ENCODE results near the gene SLX9.

The SLX9 gene

DNA sequence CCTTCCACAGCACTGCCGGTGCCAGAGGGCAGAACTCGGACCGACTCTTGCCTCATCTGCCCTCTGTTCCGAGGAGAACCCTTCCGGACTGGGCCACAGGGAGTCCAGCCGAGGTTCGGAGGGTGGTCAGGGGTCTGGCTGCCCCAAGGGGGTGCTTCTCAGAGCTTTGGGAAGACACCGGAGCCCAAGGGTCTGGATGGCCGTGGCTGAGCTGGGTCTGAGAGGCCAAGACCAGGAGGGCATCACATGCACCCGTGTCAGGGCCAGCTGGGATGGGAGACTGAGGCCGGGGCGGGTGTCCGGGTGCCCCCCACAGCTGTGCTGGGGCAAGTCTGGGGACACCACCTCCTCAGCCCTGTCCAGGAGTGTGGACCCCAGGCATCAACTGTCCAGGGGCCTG is 51.1 kb downstream of the SLX9 start:
- Histone ChIP-seq H2AFZ (ENCODE audit: insufficient read depth, low read length, poor library complexity) (no peak overlapping the region), H3K4me3 (ENCODE audit: low read depth, low read length) (no peak overlapping the region), H3K79me1 (ENCODE audit: low read length) (peaks cover 40% of the 10 kb centered on the region), H3K14ac (ENCODE audit: low read length) (no peak overlapping the region), H3K4me2 (ENCODE audit: low read length) (no peak overlapping the region), H3K18ac (ENCODE audit: low read length) (peak overlapping the region; percentile 11), H2BK120ac (ENCODE audit: insufficient read depth, low read length, poor library complexity) (peak overlapping the region; percentile 67), H3K27ac (ENCODE audit: low read depth, low read length) (no peak overlapping the region), H3K4ac (ENCODE audit: low read depth, low read length) (no peak overlapping the region), H3K9ac (ENCODE audit: low read length) (no peak overlapping the region), H4K12ac (ENCODE audit: low read depth, low read length) (no peak overlapping the region), H3K36me3 (ENCODE audit: control insufficient read depth in 1 of 2, insufficient read depth in 2 of 2, low read length in 2 of 2) (no peaks in the 10 kb centered on the region), H3K23ac (ENCODE audit: low read length) (no peak overlapping the region), H2BK12ac (ENCODE audit: low read length) (peak overlapping the region; percentile 29), H2BK5ac (ENCODE audit: low read depth, low read length, poor library complexity) (no peak overlapping the region), H4K91ac (ENCODE audit: low read depth, low read length) (peak overlapping the region; percentile 82), H4K8ac (ENCODE audit: low read depth, low read length) (no peak overlapping the region), H3K79me2 (ENCODE audit: control insufficient read depth, insufficient read depth, low read length, poor library complexity) (peaks cover 7% of the 10 kb centered on the region), H3K9me3 (ENCODE audit: insufficient read depth, low read depth, low read length) (peaks cover 2% of the 10 kb centered on the region), H3K27me3 (ENCODE audit: insufficient read depth, low read length) (no peaks in the 10 kb centered on the region), H2AK5ac (ENCODE audit: low read length) (peak overlapping the region; percentile 93), H3K4me1 (ENCODE audit: control insufficient read depth in 1 of 2, insufficient read depth in 2 of 2, low read length in 2 of 2) (peaks cover 32 to 33% of the 10 kb centered on the region in 2 experiments)
- no peak for DNase-seq
- WGBS (ENCODE audit: extremely low coverage, insufficient coverage, insufficient read length), result no CpG with 5 or more reads among the region's 13 CpGs

DNA sequence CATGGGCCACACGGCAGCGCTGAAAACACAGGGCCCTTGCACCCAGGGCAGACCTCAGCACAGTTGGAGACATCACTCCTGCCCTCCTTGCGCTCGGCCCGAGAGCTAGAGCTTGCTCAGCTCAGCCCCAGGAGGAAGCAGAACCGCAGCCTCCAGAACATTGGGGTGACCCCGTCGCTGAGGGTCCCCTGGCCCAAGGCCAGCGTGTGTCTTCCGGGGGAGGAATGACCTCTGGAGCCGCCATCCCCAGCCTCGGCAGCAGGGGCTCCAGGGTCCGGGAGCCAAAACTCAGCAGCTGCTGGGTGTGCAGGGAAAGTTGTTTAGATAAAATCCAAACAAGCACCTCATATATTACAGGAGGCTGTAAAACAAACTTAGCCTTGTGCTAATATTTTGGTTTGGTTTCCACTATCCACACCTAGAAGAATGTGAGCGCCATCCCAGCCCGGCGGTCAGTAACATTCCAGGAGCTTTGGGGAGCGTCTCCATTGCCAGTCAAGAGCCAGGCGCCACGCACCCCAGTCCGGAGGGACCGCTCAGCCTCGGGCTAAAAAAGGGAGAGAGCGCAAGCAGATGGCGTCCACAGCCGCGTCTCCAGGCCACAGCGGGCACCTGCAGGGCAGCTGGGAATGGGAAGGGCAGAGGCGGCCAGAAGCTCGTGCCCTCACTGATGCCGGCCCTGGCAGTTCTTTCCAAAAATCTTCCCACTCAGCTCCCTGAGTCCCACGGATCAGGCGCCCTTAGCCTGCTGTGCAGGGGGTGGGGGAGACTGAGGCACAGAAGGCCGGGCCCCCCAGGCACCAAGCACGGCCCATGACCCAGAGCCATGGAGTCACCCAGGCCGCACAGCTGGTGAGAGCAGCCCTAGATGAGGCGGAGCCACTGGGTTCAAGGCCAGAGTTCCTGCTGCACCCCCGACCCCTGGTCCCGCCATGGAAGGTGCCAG is 52.0 kb downstream of the SLX9 start:
- H3K27ac ChIP-seq (ENCODE audit: low read depth, low read length), result no peak overlapping the region
- no peak overlapping the region for H3K4me2 ChIP-seq (ENCODE audit: low read length)
- peak overlapping the region; percentile 26 for H2AK5ac ChIP-seq (ENCODE audit: low read length)
- H3K4ac ChIP-seq (ENCODE audit: low read depth, low read length), result no peak overlapping the region
- no peaks in the 10 kb centered on the region for H3K36me3 ChIP-seq (ENCODE audit: control insufficient read depth in 1 of 2, insufficient read depth in 2 of 2, low read length in 2 of 2)
- no peak overlapping the region for H2BK5ac ChIP-seq (ENCODE audit: low read depth, low read length, poor library complexity)
- peaks cover 32 to 33% of the 10 kb centered on the region in 2 experiments for H3K4me1 ChIP-seq (ENCODE audit: control insufficient read depth in 1 of 2, insufficient read depth in 2 of 2, low read length in 2 of 2)
- peak overlapping the region; percentile 1 for H3K14ac ChIP-seq (ENCODE audit: low read length)
- H3K4me3 ChIP-seq (ENCODE audit: low read depth, low read length), result no peak overlapping the region
- peaks cover 2% of the 10 kb centered on the region for H3K9me3 ChIP-seq (ENCODE audit: insufficient read depth, low read depth, low read length)
- H3K18ac ChIP-seq (ENCODE audit: low read length), result no peak overlapping the region
- no peak for DNase-seq
- H2AFZ ChIP-seq (ENCODE audit: insufficient read depth, low read length, poor library complexity), result no peak overlapping the region
- no peak overlapping the region for H4K12ac ChIP-seq (ENCODE audit: low read depth, low read length)
- H3K23ac ChIP-seq (ENCODE audit: low read length), result no peak overlapping the region
- no peak overlapping the region for H4K8ac ChIP-seq (ENCODE audit: low read depth, low read length)
- H3K9ac ChIP-seq (ENCODE audit: low read length), result no peak overlapping the region
- H3K27me3 ChIP-seq (ENCODE audit: insufficient read depth, low read length), result no peaks in the 10 kb centered on the region
- peaks cover 35% of the 10 kb centered on the region for H3K79me1 ChIP-seq (ENCODE audit: low read length)
- WGBS (ENCODE audit: extremely low coverage, insufficient coverage, insufficient read length), result no CpG with 5 or more reads among the region's 38 CpGs
- no peak overlapping the region for H2BK120ac ChIP-seq (ENCODE audit: insufficient read depth, low read length, poor library complexity)
- peak overlapping the region; percentile 41 for H4K91ac ChIP-seq (ENCODE audit: low read depth, low read length)
- peaks cover 7% of the 10 kb centered on the region for H3K79me2 ChIP-seq (ENCODE audit: control insufficient read depth, insufficient read depth, low read length, poor library complexity)
- H2BK12ac ChIP-seq (ENCODE audit: low read length), result peak overlapping the region; percentile 7

DNA sequence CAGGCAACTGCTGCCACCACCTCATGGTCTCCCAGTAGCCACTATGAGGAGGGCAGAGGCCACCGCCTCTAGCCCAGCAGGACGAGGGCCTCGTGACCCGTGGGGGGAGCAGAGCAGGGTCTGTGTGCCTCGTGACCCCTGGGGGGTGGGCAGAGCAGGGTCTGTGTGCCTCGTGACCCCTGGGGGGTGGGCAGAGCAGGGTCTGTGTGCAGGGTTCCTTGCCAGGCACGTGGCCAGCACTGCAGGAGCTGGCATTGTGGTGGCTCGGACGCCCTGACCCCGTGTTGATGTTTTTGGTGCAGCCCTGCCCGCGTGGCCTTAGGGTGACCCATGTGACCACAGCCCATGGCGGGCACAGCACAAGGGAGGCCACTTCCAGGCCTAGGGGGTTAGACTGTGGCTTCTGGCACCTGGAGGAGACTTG is 52.8 kb downstream of the SLX9 start:
- H2BK5ac ChIP-seq (ENCODE audit: low read depth, low read length, poor library complexity), result no peak overlapping the region
- no peak overlapping the region for H3K18ac ChIP-seq (ENCODE audit: low read length)
- H3K36me3 ChIP-seq (ENCODE audit: control insufficient read depth in 1 of 2, insufficient read depth in 2 of 2, low read length in 2 of 2), result no peaks in the 10 kb centered on the region
- H2AK5ac ChIP-seq (ENCODE audit: low read length), result peak overlapping the region; percentile 27
- H2BK12ac ChIP-seq (ENCODE audit: low read length), result no peak overlapping the region
- peaks cover 26 to 28% of the 10 kb centered on the region in 2 experiments for H3K4me1 ChIP-seq (ENCODE audit: control insufficient read depth in 1 of 2, insufficient read depth in 2 of 2, low read length in 2 of 2)
- no peaks in the 10 kb centered on the region for H3K27me3 ChIP-seq (ENCODE audit: insufficient read depth, low read length)
- H3K4me2 ChIP-seq (ENCODE audit: low read length), result no peak overlapping the region
- peaks cover 2% of the 10 kb centered on the region for H3K9me3 ChIP-seq (ENCODE audit: insufficient read depth, low read depth, low read length)
- no peak overlapping the region for H3K14ac ChIP-seq (ENCODE audit: low read length)
- DNase-seq, result no peak
- WGBS (ENCODE audit: extremely low coverage, insufficient coverage, insufficient read length), result no CpG with 5 or more reads among the region's 13 CpGs
- no peak overlapping the region for H4K12ac ChIP-seq (ENCODE audit: low read depth, low read length)
- H4K91ac ChIP-seq (ENCODE audit: low read depth, low read length), result peak overlapping the region; percentile 23
- no peak overlapping the region for H2BK120ac ChIP-seq (ENCODE audit: insufficient read depth, low read length, poor library complexity)
- H3K23ac ChIP-seq (ENCODE audit: low read length), result no peak overlapping the region
- H3K4me3 ChIP-seq (ENCODE audit: low read depth, low read length), result no peak overlapping the region
- no peak overlapping the region for H4K8ac ChIP-seq (ENCODE audit: low read depth, low read length)
- H2AFZ ChIP-seq (ENCODE audit: insufficient read depth, low read length, poor library complexity), result no peak overlapping the region
- H3K9ac ChIP-seq (ENCODE audit: low read length), result no peak overlapping the region
- H3K79me1 ChIP-seq (ENCODE audit: low read length), result peaks cover 29% of the 10 kb centered on the region
- H3K79me2 ChIP-seq (ENCODE audit: control insufficient read depth, insufficient read depth, low read length, poor library complexity), result peaks cover 7% of the 10 kb centered on the region
- no peak overlapping the region for H3K27ac ChIP-seq (ENCODE audit: low read depth, low read length)
- no peak overlapping the region for H3K4ac ChIP-seq (ENCODE audit: low read depth, low read length)

DNA sequence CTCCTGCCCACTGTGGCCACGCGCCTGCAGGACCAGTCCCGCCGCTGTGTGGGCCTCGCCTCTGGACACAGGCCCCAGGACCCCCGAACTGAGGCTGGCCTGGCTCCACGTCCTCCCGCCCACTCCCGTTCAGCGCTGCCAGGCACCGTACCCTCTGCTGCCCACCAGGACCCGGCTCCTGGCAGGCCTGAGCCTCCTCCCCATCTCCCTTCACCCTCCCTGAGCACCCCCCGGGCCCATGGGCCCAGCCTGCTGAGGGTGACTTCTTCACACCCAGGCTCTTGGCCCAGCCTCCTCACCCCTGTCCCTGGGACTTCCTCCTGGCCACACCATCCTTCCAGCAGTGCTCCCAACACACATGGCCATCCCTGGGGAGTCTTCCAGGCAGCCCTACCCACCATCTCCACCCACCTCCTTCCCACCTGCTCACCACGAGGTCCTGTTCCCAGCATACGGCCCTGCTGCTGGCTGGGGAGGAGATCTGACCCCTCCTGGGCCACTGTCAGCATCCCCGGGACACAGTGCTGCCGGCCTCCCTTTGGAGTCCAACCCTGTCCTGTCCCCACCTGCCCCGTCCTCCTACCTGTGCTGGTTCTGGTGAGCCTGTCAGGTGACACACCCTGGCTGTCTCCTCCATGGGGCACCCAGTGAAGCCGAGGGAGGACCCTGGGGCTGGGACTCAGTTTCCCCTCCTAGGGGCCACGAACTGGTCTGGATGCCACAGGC is 53.7 kb downstream of the SLX9 start:
- no peak overlapping the region for H2BK12ac ChIP-seq (ENCODE audit: low read length)
- H3K23ac ChIP-seq (ENCODE audit: low read length), result no peak overlapping the region
- no peak overlapping the region for H4K12ac ChIP-seq (ENCODE audit: low read depth, low read length)
- no peak overlapping the region for H2AK5ac ChIP-seq (ENCODE audit: low read length)
- no peak overlapping the region for H4K91ac ChIP-seq (ENCODE audit: low read depth, low read length)
- no peak overlapping the region for H2BK120ac ChIP-seq (ENCODE audit: insufficient read depth, low read length, poor library complexity)
- no peak for DNase-seq
- H3K9ac ChIP-seq (ENCODE audit: low read length), result no peak overlapping the region
- H3K18ac ChIP-seq (ENCODE audit: low read length), result no peak overlapping the region
- no peaks in the 10 kb centered on the region for H3K9me3 ChIP-seq (ENCODE audit: insufficient read depth, low read depth, low read length)
- peaks cover 7% of the 10 kb centered on the region for H3K79me2 ChIP-seq (ENCODE audit: control insufficient read depth, insufficient read depth, low read length, poor library complexity)
- no peak overlapping the region for H2AFZ ChIP-seq (ENCODE audit: insufficient read depth, low read length, poor library complexity)
- WGBS (ENCODE audit: extremely low coverage, insufficient coverage, insufficient read length), result no CpG with 5 or more reads among the region's 20 CpGs
- H3K4me3 ChIP-seq (ENCODE audit: low read depth, low read length), result no peak overlapping the region
- H3K27me3 ChIP-seq (ENCODE audit: insufficient read depth, low read length), result no peaks in the 10 kb centered on the region
- H3K36me3 ChIP-seq (ENCODE audit: control insufficient read depth in 1 of 2, insufficient read depth in 2 of 2, low read length in 2 of 2), result no peaks in the 10 kb centered on the region
- no peak overlapping the region for H3K14ac ChIP-seq (ENCODE audit: low read length)
- peaks cover 22% of the 10 kb centered on the region for H3K79me1 ChIP-seq (ENCODE audit: low read length)
- H3K4me1 ChIP-seq (ENCODE audit: control insufficient read depth in 1 of 2, insufficient read depth in 2 of 2, low read length in 2 of 2), result peaks cover 18 to 19% of the 10 kb centered on the region in 2 experiments
- no peak overlapping the region for H3K4me2 ChIP-seq (ENCODE audit: low read length)
- no peak overlapping the region for H4K8ac ChIP-seq (ENCODE audit: low read depth, low read length)
- H2BK5ac ChIP-seq (ENCODE audit: low read depth, low read length, poor library complexity), result no peak overlapping the region
- H3K27ac ChIP-seq (ENCODE audit: low read depth, low read length), result no peak overlapping the region
- H3K4ac ChIP-seq (ENCODE audit: low read depth, low read length), result no peak overlapping the region

All from trophoblast cell (in vitro differentiated cells and primary cell).